GM12892 (cell line): ENCODE results near the gene GATA3. TPM values are rescaled to one million over a fixed set of nuclear protein-coding genes. Genes with fewer than 3 reads are reported as not detected.
"Not testable (repeated sequence)": the region's sequence is repeated elsewhere in the genome, so short reads cannot be mapped to it uniquely, and the experiment has no call there.

ENCODE experiments used
- DNase-seq: peaks from one replicate; pipeline ENCODE4 v3.0.0; 2011; ENCODE audit not compliant: insufficient read length
- FAIRE-seq: peaks from 2 replicates; lab custom pipeline; 2011; peaks lifted over from hg19 to GRCh38; lab: Jason Lieb, UNC
- POLR2A ChIP-seq: IDR thresholded peaks from 2 replicates; pipeline ENCODE4 v1.6.1; 2011; ENCODE audit warnings: low read depth, low read length, control low read depth
- POLR2AphosphoS5 ChIP-seq: IDR thresholded peaks from 2 replicates; pipeline ENCODE4 v1.6.1; 2011; ENCODE audit warnings: low read depth, low read length, control low read depth
- TAF1 ChIP-seq: IDR thresholded peaks from 2 replicates; pipeline ENCODE4 v1.6.1; 2011; ENCODE audit warnings: low read depth, mild to moderate bottlenecking, control low read depth, low read length, borderline replicate concordance
- polyA plus RNA-seq: library from polyadenylated mRNA; unstranded; fragments of >200 nt; gene quantifications from one replicate; pipeline ENCODE4 v1.2.1, GENCODE V29; 2012; ENCODE audit warnings: missing spikeins, inconsistent platforms; ENCODE audit not compliant: missing spikeins

Gene GATA3
- polyA plus RNA-seq: 2.8 TPM

DNA sequence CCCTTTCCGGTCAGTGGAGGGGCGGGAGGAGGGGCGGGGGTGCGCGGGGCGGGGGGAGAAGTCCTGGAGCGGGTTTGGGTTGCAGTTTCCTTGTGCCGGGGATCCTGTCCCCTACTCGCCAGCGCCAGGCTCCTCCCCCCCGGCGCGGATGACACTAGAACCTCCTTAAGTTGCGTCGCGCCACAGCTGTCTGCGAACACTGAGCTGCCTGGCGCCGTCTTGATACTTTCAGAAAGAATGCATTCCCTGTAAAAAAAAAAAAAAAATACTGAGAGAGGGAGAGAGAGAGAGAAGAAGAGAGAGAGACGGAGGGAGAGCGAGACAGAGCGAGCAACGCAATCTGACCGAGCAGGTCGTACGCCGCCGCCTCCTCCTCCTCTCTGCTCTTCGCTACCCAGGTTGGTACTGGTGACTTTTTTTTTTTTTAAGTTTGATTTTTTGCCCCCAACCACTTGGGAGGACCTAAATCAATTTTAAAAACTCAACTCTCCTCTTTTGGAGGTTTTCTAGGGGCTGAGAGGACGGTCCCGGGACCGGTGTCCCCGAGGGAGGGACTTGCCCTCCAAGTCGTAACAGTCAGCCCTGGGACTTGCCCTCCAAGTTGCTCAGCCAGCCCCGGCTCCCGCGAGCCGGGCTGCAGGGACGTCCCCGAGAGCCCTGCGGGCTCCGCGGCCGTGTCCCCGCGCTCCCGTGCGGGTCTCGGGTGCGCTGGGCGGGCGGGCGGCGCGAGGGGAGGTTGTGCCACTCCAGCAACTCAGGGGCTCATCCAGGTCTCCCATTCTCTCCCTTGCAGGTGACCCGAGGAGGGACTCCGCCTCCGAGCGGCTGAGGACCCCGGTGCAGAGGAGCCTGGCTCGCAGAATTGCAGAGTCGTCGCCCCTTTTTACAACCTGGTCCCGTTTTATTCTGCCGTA is at the start of gene GATA3:
TSS of gene GATA3 (plus strand) at position 195 of the 914 bp plus-strand sequence. CDS start 968 bp downstream, outside the sequence.
- TF ChIP-seq POLR2AphosphoS5: no peak
- TF ChIP-seq POLR2A: no peak
- no peak for TF ChIP-seq TAF1
- DNase-seq (no peak), FAIRE-seq (peak; percentile 87)

DNA sequence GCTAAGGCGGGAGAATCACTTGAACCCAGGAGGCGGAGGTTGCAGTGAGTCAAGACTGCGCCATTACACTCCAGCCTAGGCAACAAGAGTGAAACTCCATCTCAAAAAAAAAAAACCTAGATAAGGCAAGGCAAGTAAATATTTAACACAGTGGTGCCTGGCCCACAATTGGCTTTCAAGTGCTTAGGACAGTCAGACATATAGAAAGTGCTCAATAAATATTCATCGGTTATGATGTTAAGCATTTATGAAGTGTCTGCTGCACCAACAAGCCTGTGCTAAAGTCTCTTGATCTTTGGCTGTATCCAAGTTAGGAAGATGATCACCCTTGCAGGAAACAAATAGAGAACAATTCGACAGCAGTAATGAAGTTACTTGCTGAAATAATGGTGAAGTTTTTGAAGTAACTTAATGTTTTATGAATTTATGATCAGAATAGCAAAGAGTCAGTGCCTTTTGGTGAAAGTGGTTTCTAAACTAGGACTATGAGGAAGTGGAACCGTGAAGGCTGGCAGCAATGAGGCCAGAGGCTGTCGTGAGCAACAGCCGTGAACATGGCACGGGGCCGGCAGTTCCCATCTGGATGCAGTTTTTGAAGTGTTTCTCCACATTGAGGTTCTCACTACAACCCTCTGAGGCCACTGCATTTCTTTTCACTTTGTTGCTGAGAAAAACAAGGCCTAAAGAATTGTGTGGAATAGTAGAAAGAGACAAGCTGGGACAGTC is 48.1 kb upstream of the GATA3 start:
- DNase-seq (no peak), FAIRE-seq (no peak)
- TF ChIP-seq POLR2A (no peak), POLR2AphosphoS5 (no peak), TAF1 (no peak)

DNA sequence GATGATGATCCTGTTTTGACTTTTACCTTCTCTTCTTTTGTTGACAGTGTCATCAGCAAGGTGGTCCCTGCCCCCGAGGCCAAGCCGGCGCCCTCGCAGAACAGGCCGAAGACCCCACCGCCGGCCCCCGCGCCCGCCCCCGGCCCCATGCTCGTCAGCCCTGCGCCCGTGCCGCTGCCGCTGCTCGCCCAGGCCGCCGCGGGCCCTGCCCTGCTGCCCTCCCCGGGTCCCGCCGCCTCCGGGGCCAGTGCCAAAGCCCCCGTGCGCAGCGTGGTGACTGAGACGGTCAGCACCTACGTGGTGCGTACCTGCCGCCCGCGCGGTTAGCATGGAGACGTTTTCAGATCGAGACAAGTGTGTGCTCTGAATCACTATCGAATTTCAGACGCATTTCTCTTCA is 45.5 kb upstream of the GATA3 start:
- DNase-seq: no peak
- no peak for FAIRE-seq
- TF ChIP-seq POLR2AphosphoS5 (no peak), POLR2A (no peak), TAF1 (no peak)

DNA sequence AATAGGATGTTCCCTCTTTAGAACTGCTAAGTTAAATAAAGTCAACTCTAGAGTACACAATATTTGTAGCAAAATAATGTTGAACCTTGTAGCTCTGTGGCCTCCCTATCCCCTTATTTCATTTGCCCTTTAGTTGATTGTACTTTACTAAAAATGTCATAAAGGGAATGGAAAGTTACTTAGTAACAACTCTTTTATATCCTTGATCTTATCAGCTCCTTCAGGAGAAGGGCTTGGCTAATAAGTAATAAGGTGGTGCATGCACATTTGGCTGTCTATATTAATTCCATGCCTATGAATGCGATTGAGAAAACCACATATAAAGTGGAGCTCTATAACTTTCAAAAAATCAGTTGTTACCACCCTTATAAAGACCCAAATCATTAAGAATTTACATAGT is 41.5 kb upstream of the GATA3 start:
- no peak for FAIRE-seq
- TF ChIP-seq TAF1: no peak
- no peak for TF ChIP-seq POLR2A
- no peak for TF ChIP-seq POLR2AphosphoS5
- DNase-seq: no peak

DNA sequence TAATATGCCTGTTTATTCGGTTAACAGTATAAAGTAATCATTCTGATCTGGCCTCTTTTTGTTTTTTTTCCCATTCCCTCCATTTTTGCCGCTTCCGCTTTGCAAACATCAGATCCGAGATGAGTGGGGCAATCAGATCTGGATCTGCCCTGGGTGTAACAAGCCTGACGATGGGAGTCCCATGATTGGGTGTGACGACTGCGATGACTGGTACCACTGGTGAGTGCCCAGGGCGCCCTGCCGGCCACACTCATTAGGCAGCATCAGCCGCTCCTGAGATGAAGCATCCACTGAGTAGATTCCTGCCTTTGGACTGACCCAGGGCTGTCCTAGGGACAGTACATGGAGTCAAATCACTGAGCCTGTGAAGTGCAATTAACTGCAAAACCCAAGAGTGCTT is 40.9 kb upstream of the GATA3 start:
- TF ChIP-seq TAF1 (no peak), POLR2A (no peak), POLR2AphosphoS5 (no peak)
- no peak for DNase-seq
- FAIRE-seq: no peak

DNA sequence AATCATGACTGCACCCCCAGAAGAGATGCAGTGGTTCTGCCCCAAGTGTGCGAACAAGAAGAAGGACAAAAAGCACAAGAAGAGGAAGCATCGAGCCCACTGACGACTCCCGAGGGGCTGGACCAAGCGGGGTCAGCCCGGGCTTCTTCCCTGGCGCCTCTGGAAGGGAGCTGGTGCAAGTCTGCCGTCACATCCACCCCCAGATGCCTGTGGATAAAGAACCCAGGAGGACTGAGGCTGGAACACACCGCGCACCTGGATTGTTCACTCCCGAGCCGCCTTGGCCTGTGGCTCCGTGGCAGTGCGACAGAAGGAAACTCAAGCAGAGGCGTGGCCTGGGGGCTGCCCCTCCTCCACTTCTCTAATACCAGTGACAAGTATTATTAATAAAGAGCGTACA is 39.8 kb upstream of the GATA3 start:
- no peak for TF ChIP-seq POLR2A
- TF ChIP-seq POLR2AphosphoS5: no peak
- TF ChIP-seq TAF1: no peak
- DNase-seq (no peak), FAIRE-seq (no peak)

DNA sequence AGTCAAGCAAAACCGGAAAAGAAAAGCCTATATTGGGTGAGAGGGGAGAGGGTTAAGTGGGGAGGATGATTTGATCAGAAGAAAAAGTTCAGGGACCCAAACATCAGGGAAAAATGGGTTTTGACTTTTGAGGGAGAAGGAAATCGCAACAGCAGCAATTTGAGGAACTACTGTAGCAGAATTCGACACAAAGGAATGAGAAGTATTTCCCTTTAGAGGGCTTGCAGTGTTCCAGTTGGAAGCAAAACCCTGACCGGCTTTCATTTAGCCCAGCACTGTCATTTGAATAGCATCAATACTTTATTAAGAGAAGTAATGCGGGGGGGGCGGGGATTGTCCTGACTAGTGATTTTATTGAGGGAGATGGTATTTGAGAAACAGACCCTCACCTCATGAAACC is 37.2 kb upstream of the GATA3 start:
- TF ChIP-seq TAF1 (no peak), POLR2AphosphoS5 (no peak), POLR2A (no peak)
- DNase-seq (no peak), FAIRE-seq (no peak)

DNA sequence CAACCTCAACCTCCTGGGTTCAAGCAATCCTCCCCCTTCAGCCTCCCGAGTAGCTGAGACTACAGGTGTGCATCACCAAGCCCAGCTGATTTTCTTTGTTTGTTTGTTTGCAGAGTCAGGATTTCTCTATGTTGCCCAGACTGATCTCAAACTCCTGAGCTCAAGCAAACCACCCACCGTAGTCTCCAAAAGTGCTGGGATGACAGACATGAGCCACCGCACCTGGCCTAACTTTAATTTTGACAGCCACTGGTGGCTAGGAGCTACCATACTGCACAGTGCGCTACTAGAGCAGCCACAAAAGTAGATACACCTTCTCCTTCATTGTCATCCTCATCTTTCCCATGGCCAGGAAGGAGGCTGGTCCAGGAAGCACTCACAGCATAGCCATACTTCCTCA is 31.2 kb upstream of the GATA3 start:
- TF ChIP-seq TAF1 (no peak), POLR2A (no peak), POLR2AphosphoS5 (no peak)
- no peak for FAIRE-seq
- DNase-seq: no peak

DNA sequence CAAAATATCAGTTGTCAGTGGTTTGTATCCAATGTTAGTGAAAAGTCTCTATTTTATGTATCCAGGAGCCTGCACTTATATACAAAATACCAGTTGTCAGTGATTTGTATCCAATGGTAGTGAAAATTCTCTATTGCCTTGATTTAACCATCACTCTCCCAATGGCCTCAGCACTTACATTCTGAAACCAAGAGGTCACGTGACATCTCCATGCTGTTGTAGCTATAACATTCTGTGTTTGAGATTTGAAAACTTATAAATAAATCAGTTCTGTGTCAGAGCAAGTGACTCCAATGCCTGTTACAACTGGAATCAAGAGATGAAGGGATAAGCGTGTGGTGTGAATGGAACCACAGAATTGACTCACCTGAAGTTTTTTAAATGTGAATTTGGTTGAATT is 30.6 kb upstream of the GATA3 start:
- FAIRE-seq: no peak
- TF ChIP-seq POLR2A (no peak), TAF1 (no peak), POLR2AphosphoS5 (no peak)
- no peak for DNase-seq

DNA sequence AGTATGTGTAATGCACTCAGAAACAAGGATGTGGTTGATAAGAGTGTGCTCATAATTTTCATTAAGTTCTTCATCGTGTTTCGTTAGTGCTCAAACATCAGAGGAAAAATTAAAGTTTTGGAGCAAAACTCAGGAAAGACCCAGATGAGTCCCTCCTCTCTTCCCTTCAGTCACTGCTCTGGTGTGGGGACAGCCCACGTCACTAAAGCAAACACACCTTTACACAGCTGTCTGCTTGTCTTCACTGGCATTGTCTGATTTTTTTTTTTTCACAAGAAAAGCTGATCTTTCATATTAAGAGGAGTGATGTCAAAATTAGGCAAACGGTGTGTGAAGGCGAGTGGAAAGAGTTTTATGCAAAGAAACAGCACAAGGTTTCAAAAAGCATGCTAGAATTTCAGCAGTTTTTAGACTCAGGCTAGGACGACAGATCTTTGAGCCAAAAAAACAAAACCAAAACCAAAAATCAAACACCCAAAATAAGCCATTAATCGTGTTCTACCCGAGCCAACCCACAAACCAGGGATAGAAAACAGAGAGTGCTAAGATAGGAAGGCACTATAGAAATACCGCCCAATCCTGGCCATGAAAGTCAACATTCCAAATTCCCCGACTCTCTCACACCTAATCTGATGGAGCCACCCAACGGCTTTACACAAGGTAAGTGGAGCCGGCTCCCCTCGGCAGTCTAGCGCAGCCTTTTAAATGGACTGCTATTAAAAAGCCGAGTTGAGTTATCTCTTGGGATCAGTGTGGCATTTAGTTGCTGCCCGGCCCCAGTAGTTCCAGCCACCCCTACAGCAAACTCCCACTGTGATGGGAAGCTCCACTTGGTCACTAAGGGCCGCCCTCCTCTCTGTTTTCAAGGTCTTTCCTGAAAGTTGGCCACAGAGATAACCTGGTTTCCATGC is 27.9 kb upstream of the GATA3 start:
- FAIRE-seq: no peak
- no peak for DNase-seq
- no peak for TF ChIP-seq TAF1
- TF ChIP-seq POLR2A: no peak
- no peak for TF ChIP-seq POLR2AphosphoS5

DNA sequence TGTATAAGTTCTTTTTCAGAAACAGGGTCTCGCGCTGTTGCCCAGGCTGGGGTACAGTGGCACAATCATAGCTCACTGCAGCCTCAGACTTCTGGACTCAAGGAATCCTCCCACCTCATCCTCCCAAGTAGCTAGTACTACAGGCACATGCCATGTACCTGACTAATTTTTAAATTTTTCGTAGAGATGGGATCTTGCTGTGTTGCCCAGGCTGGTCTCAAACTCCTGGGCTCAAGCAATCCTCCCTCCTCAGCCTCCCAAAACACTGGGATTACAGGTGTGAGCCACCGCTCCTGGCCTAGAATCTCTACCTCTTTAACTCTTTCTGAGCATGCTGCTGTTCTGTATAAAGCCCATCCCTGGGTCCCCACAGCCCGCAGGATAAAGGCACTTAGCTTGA is 23.3 kb upstream of the GATA3 start:
- not testable (repeated sequence) for DNase-seq, FAIRE-seq
